HEK293 (cell line): ENCODE results near the gene FLYWCH1.
A peak's percentile ranks its signal among the peaks of the same experiment; 100 is the strongest.

Source experiments
- GLIS1 ChIP-seq: fragments of 450-650 bp; formaldehyde crosslinking; IDR thresholded peaks from 2 replicates; pipeline ENCODE4 v1.5.1; 2016; ENCODE audit warnings: missing biosample characterization, missing genetic modification characterization
- IKZF3 ChIP-seq: fragments of 450-650 bp; IDR thresholded peaks from 2 replicates; pipeline ENCODE4 v1.5.0; 2018; ENCODE audit warnings: missing biosample characterization, mild to moderate bottlenecking, missing genetic modification characterization, moderate library complexity
- KLF16 ChIP-seq: fragments of 450-650 bp; formaldehyde crosslinking; IDR thresholded peaks from 2 replicates; pipeline ENCODE4 v1.5.1; 2017; ENCODE audit warnings: missing biosample characterization, missing genetic modification characterization
- KLF9 ChIP-seq: fragments of 450-650 bp; formaldehyde crosslinking; IDR thresholded peaks from 2 replicates; pipeline ENCODE4 v1.5.1; 2016; ENCODE audit warnings: missing biosample characterization, missing genetic modification characterization, low read depth
- MYNN ChIP-seq: fragments of 450-650 bp; formaldehyde crosslinking; IDR thresholded peaks from 2 replicates; pipeline ENCODE4 v1.5.1; 2016; ENCODE audit warnings: missing biosample characterization, missing genetic modification characterization, borderline replicate concordance
- OVOL3 ChIP-seq: fragments of 450-650 bp; formaldehyde crosslinking; IDR thresholded peaks from 2 replicates; pipeline ENCODE4 v1.5.1; 2016; ENCODE audit warnings: missing biosample characterization, missing genetic modification characterization
- PBX3 ChIP-seq: sonication (generic); formaldehyde crosslinking; IDR thresholded peaks from 2 replicates; pipeline ENCODE4 v1.8.1; 2022; ENCODE audit warnings: mild to moderate bottlenecking, moderate library complexity, missing genetic modification reagents
- PRDM10 ChIP-seq: fragments of 450-650 bp; formaldehyde crosslinking; IDR thresholded peaks from 2 replicates; pipeline ENCODE4 v1.5.1; 2016; ENCODE audit warnings: missing biosample characterization, missing genetic modification characterization
- ZBTB8A ChIP-seq: fragments of 450-650 bp; formaldehyde crosslinking; IDR thresholded peaks from 2 replicates; pipeline ENCODE4 v1.5.1; 2016; ENCODE audit warnings: missing biosample characterization, missing genetic modification characterization
- ZFHX2 ChIP-seq: fragments of 450-650 bp; formaldehyde crosslinking; conservative IDR thresholded peaks from 2 replicates; pipeline ENCODE4 v1.5.1; 2016; ENCODE audit warnings: missing biosample characterization, missing genetic modification characterization
- ZNF148 ChIP-seq: fragments of 450-650 bp; formaldehyde crosslinking; IDR thresholded peaks from 2 replicates; pipeline ENCODE4 v1.5.0; 2017; ENCODE audit warnings: missing biosample characterization, missing genetic modification characterization, borderline replicate concordance
- ZNF501 ChIP-seq: fragments of 450-650 bp; formaldehyde crosslinking; IDR thresholded peaks from 2 replicates; pipeline ENCODE4 v1.5.1; 2016; ENCODE audit warnings: missing biosample characterization, missing genetic modification characterization
- ZNF510 ChIP-seq: fragments of 450-650 bp; formaldehyde crosslinking; IDR thresholded peaks from 2 replicates; pipeline ENCODE4 v1.5.1; 2018; ENCODE audit warnings: mild to moderate bottlenecking, missing genetic modification characterization, missing biosample characterization; ENCODE audit not compliant: insufficient replicate concordance
- ZNF561 ChIP-seq: fragments of 450-650 bp; IDR thresholded peaks from 2 replicates; pipeline ENCODE4 v1.5.1; 2018; ENCODE audit warnings: missing biosample characterization, missing genetic modification characterization, borderline replicate concordance
- ZNF585B ChIP-seq: fragments of 450-650 bp; formaldehyde crosslinking; IDR thresholded peaks from 2 replicates; pipeline ENCODE4 v1.5.1; 2016; ENCODE audit warnings: missing biosample characterization, missing genetic modification characterization
- ZNF677 ChIP-seq: fragments of 450-650 bp; IDR thresholded peaks from 2 replicates; pipeline ENCODE4 v1.5.0; 2018; ENCODE audit warnings: missing biosample characterization, mild to moderate bottlenecking, missing genetic modification characterization, moderate library complexity
- ZNF692 ChIP-seq: fragments of 450-650 bp; formaldehyde crosslinking; IDR thresholded peaks from 2 replicates; pipeline ENCODE4 v1.5.1; 2016; ENCODE audit warnings: missing biosample characterization, missing genetic modification characterization
- ZNF76 ChIP-seq: fragments of 450-650 bp; formaldehyde crosslinking; IDR thresholded peaks from 2 replicates; pipeline ENCODE4; 2016; ENCODE audit warnings: low read depth, missing biosample characterization, missing genetic modification characterization, borderline replicate concordance
- ZNF785 ChIP-seq: fragments of 450-650 bp; formaldehyde crosslinking; IDR thresholded peaks from 2 replicates; pipeline ENCODE4 v1.5.1; 2016; ENCODE audit warnings: missing biosample characterization, missing genetic modification characterization
- ZXDB ChIP-seq: fragments of 450-650 bp; formaldehyde crosslinking; IDR thresholded peaks from 2 replicates; pipeline ENCODE4 v1.5.1; 2016; ENCODE audit warnings: missing biosample characterization, missing genetic modification characterization
- TF ChIP-seq, protein P1 (sequence below): fragments of 450-650 bp; formaldehyde crosslinking; IDR thresholded peaks from 2 replicates; pipeline ENCODE4 v1.5.1; 2016; ENCODE audit warnings: missing biosample characterization, missing genetic modification characterization
- TF ChIP-seq, protein P2 (sequence below): fragments of 450-650 bp; formaldehyde crosslinking; IDR thresholded peaks from 2 replicates; pipeline ENCODE4 v1.5.1; 2016; ENCODE audit warnings: missing biosample characterization, missing genetic modification characterization
- TF ChIP-seq, protein P3 (sequence below): fragments of 450-650 bp; formaldehyde crosslinking; IDR thresholded peaks from 2 replicates; pipeline ENCODE4 v1.5.1; 2016; ENCODE audit warnings: missing biosample characterization, missing genetic modification characterization

The FLYWCH1 gene

GRCh38 chr16:2980227-2981176, 68.8 kb downstream of the FLYWCH1 start, which contains the start of gene PKMYT1 (continued):
- peak; percentile 7; the same call in 1 of the 2 replicates for TF ChIP-seq PRDM10
- no peak for TF ChIP-seq MYNN (tag by site-specific recombination)
- peak; percentile 60; the same call in 1 of the 2 replicates for TF ChIP-seq KLF16 (tag by site-specific recombination)
- TF ChIP-seq ZNF692 (tag by site-specific recombination) = 0 out of 2 replicates have a peak, but pooled peaks have one; percentile 37
- TF ChIP-seq, protein P1, sequence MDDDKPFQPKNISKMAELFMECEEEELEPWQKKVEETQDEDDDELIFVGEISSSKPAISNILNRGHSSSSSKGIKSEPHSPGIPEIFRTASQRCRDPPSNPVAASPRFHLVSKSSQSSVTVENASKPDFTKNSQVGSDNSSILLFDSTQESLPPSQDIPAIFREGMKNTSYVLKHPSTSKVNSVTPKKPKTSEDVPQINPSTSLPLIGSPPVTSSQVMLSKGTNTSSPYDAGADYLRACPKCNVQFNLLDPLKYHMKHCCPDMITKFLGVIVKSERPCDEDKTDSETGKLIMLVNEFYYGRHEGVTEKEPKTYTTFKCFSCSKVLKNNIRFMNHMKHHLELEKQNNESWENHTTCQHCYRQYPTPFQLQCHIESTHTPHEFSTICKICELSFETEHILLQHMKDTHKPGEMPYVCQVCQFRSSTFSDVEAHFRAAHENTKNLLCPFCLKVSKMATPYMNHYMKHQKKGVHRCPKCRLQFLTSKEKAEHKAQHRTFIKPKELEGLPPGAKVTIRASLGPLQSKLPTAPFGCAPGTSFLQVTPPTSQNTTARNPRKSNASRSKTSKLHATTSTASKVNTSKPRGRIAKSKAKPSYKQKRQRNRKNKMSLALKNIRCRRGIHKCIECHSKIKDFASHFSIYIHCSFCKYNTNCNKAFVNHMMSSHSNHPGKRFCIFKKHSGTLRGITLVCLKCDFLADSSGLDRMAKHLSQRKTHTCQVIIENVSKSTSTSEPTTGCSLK (tag by site-specific recombination) = no peak
- TF ChIP-seq ZNF76 = peak; percentile 78
- no peak for TF ChIP-seq ZNF148 (tag by site-specific recombination)
- TF ChIP-seq GLIS1 (tag by site-specific recombination) = 0 out of 2 replicates have a peak, but pooled peaks have one; percentile 7
- TF ChIP-seq IKZF3 (tag by site-specific recombination) = 0 out of 2 replicates have a peak, but pooled peaks have one; percentile 14
- peak; percentile 50; the same call in 1 of the 2 replicates for TF ChIP-seq PBX3
- TF ChIP-seq ZNF510 = no peak
- TF ChIP-seq ZFHX2 (tag by site-specific recombination) = peak; percentile 98
- TF ChIP-seq ZXDB (tag by site-specific recombination) = peak; percentile 30
- peak; percentile 47; the same call in 1 of the 2 replicates for TF ChIP-seq ZNF561 (tag by site-specific recombination)
- no peak for TF ChIP-seq ZNF585B (tag by site-specific recombination)
- TF ChIP-seq, protein P2, sequence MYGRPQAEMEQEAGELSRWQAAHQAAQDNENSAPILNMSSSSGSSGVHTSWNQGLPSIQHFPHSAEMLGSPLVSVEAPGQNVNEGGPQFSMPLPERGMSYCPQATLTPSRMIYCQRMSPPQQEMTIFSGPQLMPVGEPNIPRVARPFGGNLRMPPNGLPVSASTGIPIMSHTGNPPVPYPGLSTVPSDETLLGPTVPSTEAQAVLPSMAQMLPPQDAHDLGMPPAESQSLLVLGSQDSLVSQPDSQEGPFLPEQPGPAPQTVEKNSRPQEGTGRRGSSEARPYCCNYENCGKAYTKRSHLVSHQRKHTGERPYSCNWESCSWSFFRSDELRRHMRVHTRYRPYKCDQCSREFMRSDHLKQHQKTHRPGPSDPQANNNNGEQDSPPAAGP (tag by site-specific recombination) = 0 out of 2 replicates have a peak, but pooled peaks have one; percentile 14
- TF ChIP-seq KLF9 (tag by site-specific recombination) = peak; percentile 88
- TF ChIP-seq ZBTB8A (tag by site-specific recombination) = peak; percentile 93
- peak; percentile 52; the same call in 1 of the 2 replicates for TF ChIP-seq ZNF677 (tag by site-specific recombination)
- TF ChIP-seq, protein P3, sequence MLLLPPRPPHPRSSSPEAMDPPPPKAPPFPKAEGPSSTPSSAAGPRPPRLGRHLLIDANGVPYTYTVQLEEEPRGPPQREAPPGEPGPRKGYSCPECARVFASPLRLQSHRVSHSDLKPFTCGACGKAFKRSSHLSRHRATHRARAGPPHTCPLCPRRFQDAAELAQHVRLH (tag by site-specific recombination) = peak; percentile 40; the same call in 1 of the 2 replicates
- 0 out of 2 replicates have a peak, but pooled peaks have one; percentile 2 for TF ChIP-seq ZNF785 (tag by site-specific recombination)
- TF ChIP-seq ZNF501 (tag by site-specific recombination) = peak; percentile 76; the same call in 1 of the 2 replicates
- no peak for TF ChIP-seq OVOL3 (tag by site-specific recombination)
